ENCODE measurements around the gene ATP1B4.
"Not testable (repeated sequence)": the region's sequence is repeated elsewhere in the genome, so short reads cannot be mapped to it uniquely, and the experiment has no call there.

The ATP1B4 gene

DNA sequence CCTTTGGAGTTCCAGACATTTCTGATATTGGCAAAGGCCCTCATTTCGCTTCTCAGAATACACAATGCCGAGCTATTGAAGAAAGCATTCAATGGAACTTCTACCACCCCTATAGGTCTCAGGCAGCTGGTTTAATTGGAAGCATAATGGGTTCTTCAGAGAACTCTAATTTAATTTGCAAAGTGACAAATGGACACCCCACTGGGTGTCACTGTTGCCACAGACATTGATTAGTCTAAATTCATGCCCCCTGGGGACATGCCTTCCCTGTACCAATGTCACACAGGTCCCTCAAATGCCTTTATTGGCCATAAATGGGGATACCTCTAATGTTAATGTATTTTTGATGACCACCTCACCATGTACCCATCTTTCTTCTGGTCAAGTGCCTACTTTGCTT lies 27.7 kb upstream of the ATP1B4 start:
- no peak overlapping the region for H3K27ac ChIP-seq
- TF ChIP-seq, protein P1, sequence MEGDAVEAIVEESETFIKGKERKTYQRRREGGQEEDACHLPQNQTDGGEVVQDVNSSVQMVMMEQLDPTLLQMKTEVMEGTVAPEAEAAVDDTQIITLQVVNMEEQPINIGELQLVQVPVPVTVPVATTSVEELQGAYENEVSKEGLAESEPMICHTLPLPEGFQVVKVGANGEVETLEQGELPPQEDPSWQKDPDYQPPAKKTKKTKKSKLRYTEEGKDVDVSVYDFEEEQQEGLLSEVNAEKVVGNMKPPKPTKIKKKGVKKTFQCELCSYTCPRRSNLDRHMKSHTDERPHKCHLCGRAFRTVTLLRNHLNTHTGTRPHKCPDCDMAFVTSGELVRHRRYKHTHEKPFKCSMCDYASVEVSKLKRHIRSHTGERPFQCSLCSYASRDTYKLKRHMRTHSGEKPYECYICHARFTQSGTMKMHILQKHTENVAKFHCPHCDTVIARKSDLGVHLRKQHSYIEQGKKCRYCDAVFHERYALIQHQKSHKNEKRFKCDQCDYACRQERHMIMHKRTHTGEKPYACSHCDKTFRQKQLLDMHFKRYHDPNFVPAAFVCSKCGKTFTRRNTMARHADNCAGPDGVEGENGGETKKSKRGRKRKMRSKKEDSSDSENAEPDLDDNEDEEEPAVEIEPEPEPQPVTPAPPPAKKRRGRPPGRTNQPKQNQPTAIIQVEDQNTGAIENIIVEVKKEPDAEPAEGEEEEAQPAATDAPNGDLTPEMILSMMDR (IDR thresholded peaks at IDR 0.05), result no peak

DNA sequence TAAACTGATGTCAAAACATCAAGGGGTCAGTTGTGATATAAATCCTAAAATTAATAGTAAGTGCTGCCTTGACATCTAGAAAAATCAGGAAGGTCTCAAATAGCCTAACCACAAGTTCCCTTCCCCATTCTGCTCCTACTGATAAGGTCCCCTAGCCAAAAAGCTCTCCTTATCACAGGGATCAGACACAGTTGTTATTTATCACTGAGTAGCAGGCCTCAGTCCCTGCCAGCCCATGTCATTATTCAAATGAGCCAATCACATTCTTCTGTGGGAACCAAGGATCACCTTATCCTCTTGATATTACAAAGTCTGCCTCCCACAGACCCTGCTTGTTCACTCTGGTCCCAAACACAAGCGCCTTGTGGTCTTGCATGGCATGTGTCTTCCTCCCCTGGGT lies 27.3 kb upstream of the ATP1B4 start:
- no peak overlapping the region for H3K27ac ChIP-seq
- TF ChIP-seq, protein P1 (IDR thresholded peaks at IDR 0.05), result no peak
- TF ChIP-seq ZFX (IDR thresholded peaks at IDR 0.05; ENCODE audit: borderline replicate concordance), result no peak

DNA sequence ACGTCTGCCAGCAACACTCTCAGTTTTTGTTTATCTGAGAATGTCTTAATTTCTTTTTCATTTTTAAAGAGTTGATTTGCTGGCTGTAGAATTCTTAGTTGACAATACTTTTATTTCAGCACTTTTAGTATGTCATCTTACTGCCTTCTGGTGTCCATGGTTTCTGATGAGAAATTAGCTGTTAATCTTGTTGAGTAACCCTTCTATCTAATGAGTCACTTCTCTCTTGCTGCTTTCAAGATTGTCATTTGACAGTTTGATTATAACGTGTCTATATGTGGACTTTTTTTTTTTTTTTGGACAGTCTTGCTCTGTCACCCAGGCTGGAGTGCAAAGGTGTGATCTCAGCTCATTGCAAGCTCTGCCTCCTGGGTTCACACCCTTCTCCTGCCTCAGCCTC lies 26.6 kb upstream of the ATP1B4 start:
- no peak overlapping the region for H3K27ac ChIP-seq
- no peak for TF ChIP-seq ZFX (IDR thresholded peaks at IDR 0.05; ENCODE audit: borderline replicate concordance)
- TF ChIP-seq, protein P1 (IDR thresholded peaks at IDR 0.05), result no peak

DNA sequence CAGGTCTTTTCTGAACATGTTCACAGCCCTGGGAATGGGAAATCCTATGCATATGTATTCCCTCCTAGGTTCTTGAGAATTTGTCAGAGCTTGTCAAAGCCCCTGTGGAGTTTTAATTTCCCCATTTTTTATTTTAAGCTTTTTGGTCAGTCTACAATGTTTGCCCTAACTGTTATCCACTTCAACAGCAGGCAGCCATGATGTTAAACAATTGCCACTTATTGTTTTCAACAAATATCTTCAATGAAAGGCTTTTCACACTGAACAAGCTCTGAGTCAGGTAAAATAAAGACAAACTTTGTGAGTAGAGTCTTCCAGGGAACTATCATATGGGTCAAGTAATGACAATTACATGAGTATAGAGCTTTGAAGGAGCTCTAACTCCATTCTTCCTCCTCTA lies 25.0 kb upstream of the ATP1B4 start:
- no peak for TF ChIP-seq ZFX (IDR thresholded peaks at IDR 0.05; ENCODE audit: borderline replicate concordance)
- TF ChIP-seq, protein P1 (IDR thresholded peaks at IDR 0.05), result no peak
- no peak overlapping the region for H3K27ac ChIP-seq

DNA sequence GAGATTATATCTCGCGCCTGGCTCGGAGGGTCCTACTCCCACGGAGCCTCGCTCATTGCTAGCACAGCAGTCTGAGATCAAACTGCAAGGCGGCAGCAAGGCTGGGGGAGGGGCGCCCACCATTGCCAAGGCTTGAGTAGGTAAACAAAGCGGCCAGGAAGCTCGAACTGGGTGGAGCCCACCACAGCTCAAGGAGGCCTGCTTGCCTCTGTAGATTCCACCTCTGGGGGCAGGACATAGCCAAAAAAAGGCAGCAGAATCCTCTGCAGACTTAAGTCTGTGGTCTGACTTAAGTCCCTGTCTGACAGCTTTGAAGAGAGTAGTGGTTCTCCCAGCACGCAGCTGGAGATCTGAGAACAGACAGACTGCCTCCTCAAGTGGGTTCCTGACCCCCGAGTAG lies 17.3 kb upstream of the ATP1B4 start:
- not testable (repeated sequence) for H3K27ac ChIP-seq

DNA sequence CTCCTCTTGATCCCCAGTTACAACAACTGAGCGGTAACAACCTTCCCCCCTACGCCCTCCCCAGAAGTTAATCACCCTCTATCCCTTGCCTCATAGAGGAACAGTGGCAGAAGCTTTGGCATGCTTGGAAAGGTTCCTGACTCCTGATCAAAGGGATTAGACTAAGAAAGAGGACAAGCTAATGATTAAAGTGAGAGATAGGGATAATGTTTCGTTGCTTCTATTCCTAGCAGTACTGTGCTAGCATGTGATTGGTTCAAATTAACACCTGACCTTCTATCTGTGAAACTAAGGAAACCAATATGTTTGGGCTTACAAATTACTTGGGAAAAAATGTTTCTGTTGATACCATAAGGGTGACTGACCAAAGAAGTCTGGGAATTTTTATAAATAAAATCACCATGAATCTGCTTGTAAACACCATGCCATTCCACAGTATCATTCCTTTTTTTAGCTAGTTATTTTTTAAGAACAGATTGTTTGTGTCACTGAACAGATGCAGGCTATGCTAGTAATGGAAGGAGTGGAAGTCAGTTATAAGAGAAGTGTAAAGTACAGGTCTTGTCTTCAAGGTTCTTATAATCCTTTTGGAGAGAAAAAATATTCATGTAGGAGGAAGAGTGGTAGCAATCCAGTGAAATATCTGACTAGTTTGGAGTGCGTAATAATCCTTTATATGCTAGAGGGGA lies 11.3 kb upstream of the ATP1B4 start:
- no peak for TF ChIP-seq ZFX (IDR thresholded peaks at IDR 0.05; ENCODE audit: borderline replicate concordance)
- TF ChIP-seq, protein P1 (IDR thresholded peaks at IDR 0.05), result no peak
- no peak overlapping the region for H3K27ac ChIP-seq

DNA sequence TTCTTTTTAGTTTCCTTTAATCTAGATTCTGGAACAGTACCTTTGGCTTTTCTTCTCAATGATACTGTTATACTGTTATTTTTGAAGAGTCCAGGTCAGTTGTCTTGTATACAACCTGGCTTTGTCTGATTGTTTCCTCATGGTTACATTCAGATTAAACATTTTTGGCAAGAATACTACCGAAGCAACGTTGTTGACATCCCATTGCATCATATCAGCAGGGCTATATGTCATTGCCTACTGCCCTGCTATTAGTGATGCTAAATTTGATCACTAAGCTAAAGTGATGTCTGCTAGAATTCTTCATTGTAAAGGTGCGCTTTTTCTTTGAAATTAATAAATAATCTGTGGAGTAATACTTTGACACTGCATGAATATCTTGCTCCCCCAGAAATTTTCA lies 5.8 kb upstream of the ATP1B4 start:
- no peak for TF ChIP-seq ZFX (IDR thresholded peaks at IDR 0.05; ENCODE audit: borderline replicate concordance)
- TF ChIP-seq, protein P1 (IDR thresholded peaks at IDR 0.05), result no peak
- H3K27ac ChIP-seq, result no peak overlapping the region

DNA sequence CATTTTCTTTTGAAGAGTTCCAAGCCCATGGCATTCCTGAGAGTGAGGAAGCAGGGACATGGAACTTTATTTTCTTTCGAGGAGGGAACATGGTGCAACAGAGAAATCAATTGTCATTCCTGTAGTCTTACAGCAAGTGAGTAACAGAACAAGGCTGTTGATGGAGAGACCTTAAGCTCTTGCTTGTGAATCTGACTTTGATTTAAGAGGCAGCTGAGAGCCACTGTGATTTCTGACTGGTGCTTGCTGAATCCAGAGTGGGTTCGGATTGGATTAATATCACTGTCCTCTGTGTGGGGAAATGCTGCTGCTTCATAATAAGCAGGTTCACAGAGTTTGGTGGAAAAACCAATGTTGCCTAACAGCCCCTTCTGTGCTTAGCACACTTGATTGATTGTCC lies 4.7 kb upstream of the ATP1B4 start:
- no peak overlapping the region for H3K27ac ChIP-seq
- TF ChIP-seq ZFX (IDR thresholded peaks at IDR 0.05; ENCODE audit: borderline replicate concordance), result no peak
- TF ChIP-seq, protein P1 (IDR thresholded peaks at IDR 0.05), result no peak
